ENCODE data around the gene PER1. TPM values are rescaled to one million over a fixed set of nuclear protein-coding genes. Genes with fewer than 3 reads are reported as not detected.
A peak's percentile ranks its signal among the peaks of the same experiment; 100 is the strongest.

PER1 gene
- total and polyA plus RNA-seq, 2 of the 8 experiments (the other 6 are each of a cell fraction or from before 2014, with no cell fraction given) = 9.6 to 38.0 TPM

GRCh38 chr17:8162997-8163977 is 11.1 kb upstream of the PER1 start:
- Histone ChIP-seq H4K8ac (ENCODE audit: extremely low read depth, insufficient read depth, low read length) (peak overlapping the region; percentile 100), H2BK15ac (ENCODE audit: low read length) (peak overlapping the region; percentile 100; the same call in 1 of the 2 replicates), H3K9me3 (ENCODE audit: insufficient read depth in 2 of 2, low read depth in 1 of 2, low read length in 1 of 2) (no peaks in the 10 kb centered on the region), H3K23ac (ENCODE audit: insufficient read length) (no peak overlapping the region), H3K56ac (replicated peaks; ENCODE audit: insufficient read length, low read depth, low read length) (peak overlapping the region; percentile 99), H2BK20ac (ENCODE audit: low read length) (no peak overlapping the region), H3K79me1 (ENCODE audit: low read depth, low read length) (peaks cover 8% of the 10 kb centered on the region), H3K79me2 (ENCODE audit: control insufficient read depth in 1 of 2, insufficient read depth in 2 of 2, low read length in 2 of 2) (peaks cover 0 to 15% of the 10 kb centered on the region in 2 experiments; a peak in 2 of 4 replicates), H3K36me3 (ENCODE audit: control insufficient read depth in 2 of 4, insufficient read depth in 4 of 4, low read length in 3 of 4) (peaks cover 0 to 10% (median 5%) of the 10 kb centered on the region in 4 experiments; a peak in 6 of 8 replicates), H2AFZ (ENCODE audit: low read length) (peak overlapping the region; percentile 55; the same call in 1 of the 2 replicates), H3K27me3 (replicated peaks in 1 of 4; ENCODE audit: control insufficient read depth in 3 of 4, extremely low read depth in 1 of 4, insufficient read depth in 3 of 4, low read length in 3 of 4) (no peaks in the 10 kb centered on the region), H4K20me1 (replicated peaks in 1 of 2; ENCODE audit: control insufficient read depth in 1 of 2, insufficient read depth in 2 of 2, low read length in 2 of 2) (peaks cover 8 to 9% of the 10 kb centered on the region in 2 experiments), H4K91ac (replicated peaks; ENCODE audit: insufficient read length, low read length) (peak overlapping the region; percentile 100), H3K4me1 (replicated peaks in 1 of 4; ENCODE audit: control insufficient read depth in 3 of 4, insufficient read depth in 4 of 4, low read length in 3 of 4) (peaks cover 4 to 25% (median 21%) of the 10 kb centered on the region in 4 experiments), H2BK120ac (replicated peaks; ENCODE audit: low read depth, low read length) (peak overlapping the region; percentile 95), H3K4ac (replicated peaks; ENCODE audit: insufficient read length, low read depth, low read length) (peak overlapping the region; percentile 100), H3K4me3 (ENCODE audit: extremely low read depth in 1 of 4, insufficient read depth in 2 of 4, low read depth in 3 of 4, low read length in 4 of 4) (peak overlapping the region; percentile 57 to 98 (median 80)), H2BK5ac (ENCODE audit: low read depth, low read length) (peak overlapping the region; percentile 100), H3K4me2 (ENCODE audit: insufficient read depth in 1 of 2, low read depth in 2 of 2, low read length in 2 of 2) (peak overlapping the region; percentile 85 to 95), H4K5ac (ENCODE audit: insufficient read length, low read depth, low read length) (peak overlapping the region; percentile 99), H2BK12ac (ENCODE audit: low read depth, low read length) (peak overlapping the region; percentile 98), H3K27ac (ENCODE audit: low read depth, low read length) (peak overlapping the region; percentile 99), H2AK5ac (ENCODE audit: low read depth, low read length) (peak overlapping the region; percentile 99), H3K14ac (ENCODE audit: insufficient read length) (peak overlapping the region; percentile 100), H3K9ac (replicated peaks in 1 of 4; ENCODE audit: extremely low read depth in 1 of 4, low read depth in 3 of 4, low read length in 3 of 4) (peak overlapping the region; percentile 86 to 97 (median 95)), H3K23me2 (ENCODE audit: low read depth, low read length) (peaks cover 16% of the 10 kb centered on the region), H3K18ac (ENCODE audit: extremely low read depth, low read length) (peak overlapping the region; percentile 100)
- FAIRE-seq = peak; percentile 73
- 7% methylated on average over 15 of the region's 55 CpGs; no CpG with 5 or more reads in 1 of the 2 experiments for WGBS, 2 experiments (ENCODE audit: extremely low coverage in 1 of 2, insufficient coverage in 1 of 2, insufficient read length in 1 of 2, insufficient replicate concordance in 2 of 2, low coverage in 1 of 2, low lambda C conversion rate in 2 of 2, missing lambda C conversion rate in 1 of 2)
- POLR2A ChIA-PET (ENCODE audit: partially characterized antibody) = interaction anchor here (0.6 to 15.7 kb wide), 24 partner anchors 9 to 476 kb away, joined by 3 to 289 read pairs (median 4); partner anchors contain the start of genes AURKB, BORCS6, PER1 and TMEM107
- CTCF ChIA-PET (ENCODE audit: partially characterized antibody) = interaction anchor here (0.6 to 10.3 kb wide), 9 partner anchors 18 to 174 kb away, joined by 3 to 133 read pairs (median 4); partner anchors contain the start of gene ALOXE3
- peak; percentile 88 to 90 for DNase-seq (ENCODE audit: low read depth in 1 of 2, low spot score in 2 of 2)
- TF ChIP-seq RXRA (IDR thresholded peaks at IDR 0.05; ENCODE audit: insufficient read depth, low read depth, low read length) (no peak), SP2 (IDR thresholded peaks at IDR 0.05; ENCODE audit: low read length) (no peak), BCL11A (IDR thresholded peaks at IDR 0.05; ENCODE audit: low read depth in 2 of 2, low read length in 2 of 2) (no peak), CTCF (IDR thresholded peaks at IDR 0.05; ENCODE audit: control extremely low read depth in 1 of 3, insufficient read depth in 1 of 3, low read depth in 1 of 3, low read length in 3 of 3) (no peak), EGR1 (IDR thresholded peaks at IDR 0.05; ENCODE audit: borderline replicate concordance, low read depth, low read length) (peak; percentile 40; the same call in 1 of the 2 replicates), GTF2F1 (IDR thresholded peaks at IDR 0.05; ENCODE audit: borderline replicate concordance, low read depth, low read length) (no peak)

All from H1 (cell line).